T-cell (primary cell): ENCODE measurements around the gene FGA. TPM values are rescaled to one million over a fixed set of nuclear protein-coding genes. Genes with fewer than 3 reads are reported as not detected.
"Not testable (repeated sequence)": the region's sequence is repeated elsewhere in the genome, so short reads cannot be mapped to it uniquely, and the experiment has no call there.

ENCODE experiments used
- ATAC-seq, 4 experiments: fragments of 200-7000 bp in 3 of 4; fragments of 150-1000 bp in 1 of 4; cut with Tn5 transposase; replicated peaks in 1 of 4; 1 replicate in 3 of 4; 2 replicates in 1 of 4; pipeline ENCODE4 v1.10.0; 2021; ENCODE audit warnings: moderate library complexity in 3 of 4, mild to moderate bottlenecking in 2 of 4, moderate number of reproducible peaks in 1 of 4
- CTCF ChIA-PET, 2 donors: fragments of 300-600 bp; sonication (Branson Sonifier 250); formaldehyde crosslinking; loops; one replicate each; lab custom pipeline; 2022; ENCODE audit warnings: antibody characterized with exemption in 2 of 2; lab: Charles Lee
- POLR2A ChIA-PET, 2 donors: fragments of 300-600 bp; sonication (Branson Sonifier 250); formaldehyde crosslinking; loops; one replicate each; lab custom pipeline; 2022; ENCODE audit warnings: antibody characterized with exemption in 2 of 2; lab: Charles Lee
- DNase-seq, 35 experiments: peaks; one replicate each; pipeline versions ENCODE4 v3.0.0 to v3.0.0-alpha.2; 2013 to 2023
- H3K27ac ChIP-seq: one replicate; pipeline ENCODE4 v1.5.1; 2013; ENCODE audit warnings: low read length
- H3K27me3 ChIP-seq, 2 experiments: replicated peaks in 1 of 2; 1 replicate in 1 of 2; 2 replicates in 1 of 2; pipeline versions ENCODE4 v1.6.1 to v1.7.0; 2013; ENCODE audit warnings: low read length in 1 of 2, mixed read lengths in 1 of 2; ENCODE audit not compliant: control insufficient read depth in 2 of 2, insufficient read depth in 2 of 2; ENCODE audit errors: extremely low read depth in 1 of 2
- H3K36me3 ChIP-seq, 2 donors: 1 replicate in 1 of 2; 2 replicates in 1 of 2; pipeline versions ENCODE4 v1.6.1 to v1.7.0; 2013; ENCODE audit warnings: low read length in 1 of 2; ENCODE audit not compliant: control insufficient read depth in 2 of 2, insufficient read depth in 1 of 2; ENCODE audit errors: extremely low read depth in 1 of 2
- H3K4me1 ChIP-seq, 2 experiments: 1 replicate in 1 of 2; 2 replicates in 1 of 2; pipeline versions ENCODE4 v1.6.1 to v1.7.0; 2013; ENCODE audit warnings: low read length in 2 of 2, mixed read lengths in 1 of 2; ENCODE audit not compliant: insufficient read depth in 2 of 2, control insufficient read depth in 1 of 2; ENCODE audit errors: extremely low read depth in 1 of 2
- H3K4me3 ChIP-seq, 2 donors: 1 replicate in 1 of 2; 2 replicates in 1 of 2; pipeline versions ENCODE4 v1.5.1 to v1.7.0; 2013; ENCODE audit warnings: mild to moderate bottlenecking in 2 of 2, low read length in 1 of 2, moderate library complexity in 1 of 2; ENCODE audit not compliant: control insufficient read depth in 1 of 2; ENCODE audit errors: extremely low read depth in 1 of 2
- H3K9me3 ChIP-seq: 2 replicates; pipeline ENCODE4 v1.7.0; 2013
- H3K27ac Mint-ChIP-seq, 2 donors: one replicate each; pipeline ENCODE4 v1.8.0; 2020 to 2021; ENCODE audit warnings: mild to moderate bottlenecking in 2 of 2, mixed read lengths in 2 of 2
- H3K27me3 Mint-ChIP-seq, 2 donors: one replicate each; pipeline ENCODE4 v1.8.0; 2021 to 2022; ENCODE audit warnings: mixed read lengths in 2 of 2
- H3K36me3 Mint-ChIP-seq: one replicate; pipeline ENCODE4 v1.8.0; 2021; ENCODE audit warnings: mixed read lengths
- H3K4me1 Mint-ChIP-seq, 3 donors: one replicate each; pipeline ENCODE4 v1.8.0; 2020 to 2022; ENCODE audit warnings: mixed read lengths in 3 of 3, mild to moderate bottlenecking in 1 of 3
- H3K4me3 Mint-ChIP-seq, 3 donors: one replicate each; pipeline ENCODE4 v1.8.0; 2020 to 2022; ENCODE audit warnings: mild to moderate bottlenecking in 3 of 3, mixed read lengths in 3 of 3, moderate library complexity in 3 of 3
- H3K9me3 Mint-ChIP-seq, 3 donors: one replicate each; pipeline ENCODE4 v1.8.0; 2020 to 2022; ENCODE audit warnings: mixed read lengths in 3 of 3
- WGBS: methylation state at CpG from one replicate; pipeline ENCODE4 v1.1.5; 2013; ENCODE audit warnings: missing lambda C conversion rate; ENCODE audit not compliant: insufficient coverage; 5-methylcytosine and 5-hydroxymethylcytosine counted together
- total RNA-seq, 35 experiments: library from RNA in 6 of 35; stranded (reverse) in 6 of 35; fragments of 120-200 nt in 1 of 35; gene quantifications; one replicate each; pipeline versions ENCODE4 v1.2.1 to v1.2.4 and lab custom pipeline; 2013 to 2026

The FGA gene
- total RNA-seq, 5 donors from 2014 or later (not counting 1 experiment from before 2014, with no cell fraction given), result 4.6 to 6.9 (median 4.8) TPM; not detected in 2

DNA sequence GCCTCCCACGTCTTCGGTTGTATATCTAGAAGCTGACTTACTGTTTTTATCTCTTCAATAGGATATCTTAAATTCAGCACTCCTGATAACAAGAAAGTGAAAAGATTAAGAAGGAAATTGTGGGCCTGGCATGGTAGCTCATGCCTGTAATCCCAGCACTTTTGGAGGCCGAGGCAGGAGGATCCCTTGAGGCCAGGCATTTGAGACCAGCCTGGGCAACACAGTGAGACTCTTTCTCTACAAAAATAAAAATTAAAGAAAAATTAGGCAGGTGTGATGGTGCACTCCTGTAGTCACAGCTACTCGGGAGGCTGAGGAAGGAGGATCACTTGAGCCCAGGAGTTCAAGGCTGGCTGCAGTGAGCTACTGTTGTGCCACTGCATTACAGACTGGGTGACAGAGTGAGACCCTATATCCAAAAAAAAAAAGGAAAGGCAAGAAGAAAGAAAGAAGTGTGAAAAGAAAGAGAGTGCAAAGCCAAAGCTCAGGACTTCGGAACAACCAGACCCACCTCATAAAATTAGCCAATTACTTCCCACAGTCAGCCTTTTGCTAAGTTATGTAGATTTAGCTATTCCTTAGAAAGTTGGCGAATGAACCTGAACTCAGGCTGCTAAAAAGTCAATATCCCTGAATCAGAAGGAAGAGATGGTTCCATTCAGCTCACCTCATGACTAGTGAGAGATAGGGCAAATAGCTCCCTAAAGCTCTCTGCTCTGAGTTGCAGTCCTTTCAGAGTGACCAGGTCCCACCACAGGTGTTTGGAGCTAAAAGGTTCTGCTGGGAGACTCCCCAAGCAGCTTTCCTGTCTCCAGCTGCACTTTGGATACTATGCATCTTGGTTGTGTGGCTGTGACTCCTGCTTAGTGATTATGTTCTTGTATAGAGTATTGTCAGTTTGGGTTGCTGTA is 12.7 kb upstream of the FGA start:
- H3K27me3 Mint-ChIP-seq, result peaks cover 26% of the 10 kb centered on the region in 2 donors
- ATAC-seq (no peak), DNase-seq (no peak)
- ChIA-PET CTCF (no interaction called here), POLR2A (no interaction called here)
- H3K4me3 Mint-ChIP-seq, result no peak overlapping the region
- no peak overlapping the region for H3K4me3 ChIP-seq
- H3K4me1 ChIP-seq, result no peaks in the 10 kb centered on the region
- no peaks in the 10 kb centered on the region for H3K36me3 Mint-ChIP-seq
- H3K27me3 ChIP-seq, result peaks cover 0 to 6% of the 10 kb centered on the region in 2 experiments
- WGBS, result 65% methylated on average over 2 of the region's 6 CpGs
- no peaks in the 10 kb centered on the region for H3K4me1 Mint-ChIP-seq
- H3K9me3 Mint-ChIP-seq, result no peaks in the 10 kb centered on the region
- no peak overlapping the region for H3K27ac Mint-ChIP-seq
- H3K9me3 ChIP-seq, result no peaks in the 10 kb centered on the region
- no peaks in the 10 kb centered on the region for H3K36me3 ChIP-seq
- no peak overlapping the region for H3K27ac ChIP-seq

DNA sequence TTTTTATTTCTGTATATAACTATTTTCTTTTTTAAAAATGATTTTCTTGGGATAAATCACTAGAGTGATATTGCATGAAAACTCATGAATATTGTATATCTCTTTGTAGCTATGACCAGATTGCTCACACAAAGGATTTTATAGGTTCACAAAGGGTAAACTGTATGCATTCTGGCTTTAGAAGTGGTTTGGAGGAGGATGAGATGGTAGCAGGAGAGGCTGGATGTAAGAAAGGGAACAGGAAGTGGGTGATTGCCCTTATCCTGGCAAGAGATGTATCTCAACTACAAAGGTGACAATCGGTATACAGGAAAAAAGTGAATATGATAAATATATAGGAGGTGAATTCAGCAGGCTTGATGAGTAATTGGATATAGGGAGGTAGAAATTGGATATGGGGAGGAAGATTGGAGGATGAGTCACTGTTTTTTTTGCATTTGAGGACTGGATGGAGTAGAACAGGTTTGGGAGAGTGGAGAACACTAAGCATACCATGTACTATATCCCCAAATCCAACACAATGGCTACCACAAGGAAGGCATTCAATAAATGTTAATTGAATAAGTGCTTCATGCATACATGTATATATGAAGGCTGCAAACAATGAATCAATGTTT is 12.0 kb upstream of the FGA start:
- Histone ChIP-seq H3K36me3 (no peaks in the 10 kb centered on the region), H3K27ac (no peak overlapping the region), H3K9me3 (no peaks in the 10 kb centered on the region), H3K27me3 (peaks cover 0 to 6% of the 10 kb centered on the region in 2 experiments), H3K4me3 (no peak overlapping the region), H3K4me1 (no peaks in the 10 kb centered on the region)
- ATAC-seq, result no peak
- Mint-ChIP-seq H3K4me1 (no peaks in the 10 kb centered on the region), H3K27ac (no peak overlapping the region), H3K36me3 (no peaks in the 10 kb centered on the region), H3K27me3 (peaks cover 23 to 28% of the 10 kb centered on the region in 2 donors), H3K4me3 (no peak overlapping the region), H3K9me3 (no peaks in the 10 kb centered on the region)
- CTCF ChIA-PET, result no interaction called here
- DNase-seq, result no peak
- POLR2A ChIA-PET, result no interaction called here
- 13% methylated on average over 1 of the region's 1 CpG for WGBS

- H3K27ac ChIP-seq, result no peak overlapping the region
- H3K9me3 ChIP-seq, result no peaks in the 10 kb centered on the region
- Mint-ChIP-seq H3K9me3 (no peaks in the 10 kb centered on the region), H3K4me3 (no peak overlapping the region), H3K27me3 (peaks cover 12 to 19% of the 10 kb centered on the region in 2 donors), H3K36me3 (no peaks in the 10 kb centered on the region), H3K4me1 (no peaks in the 10 kb centered on the region), H3K27ac (no peak overlapping the region)
- ATAC-seq, result no peak
- no peak for DNase-seq
- H3K27me3 ChIP-seq, result peaks cover 0 to 6% of the 10 kb centered on the region in 2 experiments
- POLR2A ChIA-PET, result interaction anchor here in 1 of 2 donors (0.5 to 0.7 kb wide), 2 partner anchors 80 to 1350 kb away, joined by 3 to 9 read pairs; no protein-coding TSS in a partner anchor
- H3K4me3 ChIP-seq, result no peak overlapping the region
- H3K4me1 ChIP-seq, result no peaks in the 10 kb centered on the region
- no peaks in the 10 kb centered on the region for H3K36me3 ChIP-seq
- WGBS, result 60% methylated on average over 3 of the region's 7 CpGs
- CTCF ChIA-PET, result interaction anchor here in 1 of 2 donors (0.6 kb wide), 1 partner anchor 145 kb away, joined by 3 read pairs; no protein-coding TSS in a partner anchor
Observed at GRCh38 chr4:154597798-154598774, 7.5 kb upstream of the FGA start.

DNA sequence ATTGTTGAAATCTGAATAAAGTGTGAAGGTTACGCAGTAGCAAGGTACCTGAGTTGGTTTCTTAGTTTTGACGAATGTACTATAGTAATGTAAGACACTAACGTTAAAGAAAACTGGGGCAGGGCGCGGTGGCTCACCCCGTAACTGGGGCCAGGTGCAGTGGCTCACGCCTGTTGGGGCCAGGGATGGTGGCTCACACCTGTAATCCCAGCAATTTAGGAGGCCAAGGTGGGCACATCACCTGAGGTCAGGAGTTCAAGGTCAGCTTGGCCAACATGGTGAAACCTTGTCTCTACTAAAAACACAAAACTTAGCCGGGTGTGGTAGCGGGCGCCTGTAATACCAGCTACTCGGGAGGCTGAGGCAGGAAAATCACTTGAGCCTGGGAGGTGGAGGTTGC is 6.7 kb upstream of the FGA start:
- not testable (repeated sequence) for H3K27me3 ChIP-seq, H3K36me3 ChIP-seq, DNase-seq, H3K4me3 Mint-ChIP-seq, ATAC-seq, H3K9me3 ChIP-seq, H3K36me3 Mint-ChIP-seq, H3K27ac ChIP-seq, H3K27ac Mint-ChIP-seq, H3K4me3 ChIP-seq, H3K9me3 Mint-ChIP-seq, H3K4me1 Mint-ChIP-seq, H3K4me1 ChIP-seq
- peaks cover 4 to 16% of the 10 kb centered on the region in 2 donors for H3K27me3 Mint-ChIP-seq
- WGBS, result 94% methylated on average over 6 of the region's 11 CpGs
- ChIA-PET CTCF (interaction anchor here in 1 of 2 donors (0.6 kb wide), 1 partner anchor 145 kb away, joined by 3 read pairs; no protein-coding TSS in a partner anchor), POLR2A (interaction anchor here in 1 of 2 donors (0.7 kb wide), 1 partner anchor 80 kb away, joined by 3 read pairs; no protein-coding TSS in a partner anchor)

DNA sequence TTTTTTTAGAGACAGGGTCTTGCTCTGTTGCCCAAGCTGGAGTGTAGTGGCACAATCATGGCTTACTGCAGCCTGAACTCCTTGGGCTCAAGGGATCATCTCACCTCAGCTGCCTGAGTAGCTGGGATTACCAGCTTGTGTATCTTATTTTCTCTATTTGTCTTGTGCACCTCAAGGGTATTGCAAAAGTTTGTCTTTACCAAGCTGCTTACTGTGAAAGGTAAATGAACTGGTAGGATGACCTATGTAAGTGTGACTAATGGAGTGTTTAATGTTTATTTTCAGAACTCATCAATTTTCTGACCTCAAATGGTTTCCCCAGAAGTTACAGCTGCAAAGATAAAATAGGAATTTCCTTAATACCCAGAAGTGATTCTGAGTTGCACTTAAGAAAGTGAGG is 5.3 kb upstream of the FGA start:
- Mint-ChIP-seq H3K4me1 (no peaks in the 10 kb centered on the region), H3K27me3 (peaks cover 4 to 8% of the 10 kb centered on the region in 2 donors), H3K4me3 (no peak overlapping the region), H3K27ac (no peak overlapping the region), H3K36me3 (no peaks in the 10 kb centered on the region), H3K9me3 (no peaks in the 10 kb centered on the region)
- no peak for DNase-seq
- POLR2A ChIA-PET, result no interaction called here
- Histone ChIP-seq H3K27ac (no peak overlapping the region), H3K36me3 (no peaks in the 10 kb centered on the region), H3K4me1 (no peaks in the 10 kb centered on the region), H3K27me3 (peaks cover 0 to 6% of the 10 kb centered on the region in 2 experiments), H3K9me3 (no peaks in the 10 kb centered on the region), H3K4me3 (no peak overlapping the region)
- CTCF ChIA-PET, result no interaction called here
- ATAC-seq, result no peak

- H3K4me3 Mint-ChIP-seq, H3K36me3 ChIP-seq, POLR2A ChIA-PET, CTCF ChIA-PET, H3K4me1 Mint-ChIP-seq, H3K27ac Mint-ChIP-seq, H3K27ac ChIP-seq, DNase-seq, H3K9me3 Mint-ChIP-seq, H3K4me1 ChIP-seq, H3K9me3 ChIP-seq, ATAC-seq, H3K36me3 Mint-ChIP-seq, H3K27me3 ChIP-seq, H3K4me3 ChIP-seq: not testable (repeated sequence)
- WGBS, result 82% methylated on average over 3 of the region's 3 CpGs
- peaks cover 10 to 14% of the 10 kb centered on the region in 2 donors for H3K27me3 Mint-ChIP-seq
Observed at GRCh38 chr4:154594343-154594742, 3.8 kb upstream of the FGA start.
